ENCODE results near the gene PIK3R1.
"Not testable (repeated sequence)": the region's sequence is repeated elsewhere in the genome, so short reads cannot be mapped to it uniquely, and the experiment has no call there.

The PIK3R1 gene

GRCh38 chr5:68226546-68227073 lies 11.1 kb downstream of the PIK3R1 start:
- no peak for DNase-seq (ENCODE audit: low read depth)

- DNase-seq (ENCODE audit: low read depth) = no peak
These were observed 12.1 kb downstream of the PIK3R1 start for GRCh38 chr5:68227532-68228160.

GRCh38 chr5:68229416-68229815 lies 13.9 kb downstream of the PIK3R1 start:
- DNase-seq (ENCODE audit: low read depth) = no peak

GRCh38 chr5:68230285-68230684 lies 14.7 kb downstream of the PIK3R1 start:
- DNase-seq (ENCODE audit: low read depth) = no peak

- DNase-seq (ENCODE audit: low read depth) = no peak
These were observed 16.0 kb downstream of the PIK3R1 start for GRCh38 chr5:68231414-68232076.

- no peak for DNase-seq (ENCODE audit: low read depth)
These were observed 16.7 kb downstream of the PIK3R1 start for GRCh38 chr5:68232277-68232676.

GRCh38 chr5:68233075-68233474 lies 17.5 kb downstream of the PIK3R1 start:
- no peak for DNase-seq (ENCODE audit: low read depth)

- DNase-seq (ENCODE audit: low read depth) = not testable (repeated sequence)
These were observed 19.7 kb downstream of the PIK3R1 start for GRCh38 chr5:68235229-68235628.

GRCh38 chr5:68237715-68238114 lies 22.2 kb downstream of the PIK3R1 start:
- no peak for DNase-seq (ENCODE audit: low read depth)

GRCh38 chr5:68239487-68239886 lies 23.9 kb downstream of the PIK3R1 start:
- peak; percentile 56 for DNase-seq (ENCODE audit: low read depth)

GRCh38 chr5:68240202-68240601 lies 24.6 kb downstream of the PIK3R1 start:
- no peak for DNase-seq (ENCODE audit: low read depth)

GRCh38 chr5:68240771-68241170 lies 25.2 kb downstream of the PIK3R1 start:
- DNase-seq (ENCODE audit: low read depth) = no peak

- DNase-seq (ENCODE audit: low read depth) = no peak
These were observed 27.2 kb downstream of the PIK3R1 start for GRCh38 chr5:68242743-68243142.

GRCh38 chr5:68243251-68243650 lies 27.7 kb downstream of the PIK3R1 start:
- DNase-seq (ENCODE audit: low read depth) = no peak

- DNase-seq (ENCODE audit: low read depth) = no peak
These were observed 28.1 kb downstream of the PIK3R1 start for GRCh38 chr5:68243681-68244080.

GRCh38 chr5:68245319-68245718 lies 29.8 kb downstream of the PIK3R1 start:
- DNase-seq (ENCODE audit: low read depth) = no peak

GRCh38 chr5:68246802-68247201 lies 31.2 kb downstream of the PIK3R1 start:
- no peak for DNase-seq (ENCODE audit: low read depth)

GRCh38 chr5:68247627-68248026 lies 32.1 kb downstream of the PIK3R1 start:
- no peak for DNase-seq (ENCODE audit: low read depth)

- DNase-seq (ENCODE audit: low read depth) = no peak
These were observed 33.3 kb downstream of the PIK3R1 start for GRCh38 chr5:68248896-68249295.

GRCh38 chr5:68249520-68249919 lies 34.0 kb downstream of the PIK3R1 start:
- DNase-seq (ENCODE audit: low read depth) = no peak

GRCh38 chr5:68250661-68251298 lies 35.2 kb downstream of the PIK3R1 start:
- DNase-seq (ENCODE audit: low read depth) = no peak

GRCh38 chr5:68251386-68251785 lies 35.8 kb downstream of the PIK3R1 start:
- peak; percentile 29 for DNase-seq (ENCODE audit: low read depth)
